ENCODE results near the gene GADL1. TPM values are rescaled to one million over a fixed set of nuclear protein-coding genes. Genes with fewer than 3 reads are reported as not detected.

The GADL1 gene
- total RNA-seq, 2 donors from 2014 or later: not detected

GRCh38 chr3:30742796-30743619 is 151.5 kb downstream of the GADL1 start:
- Histone ChIP-seq H3K27ac (no peak overlapping the region), H3K27me3 (no peaks in the 10 kb centered on the region), H3K9me3 (no peaks in the 10 kb centered on the region), H3K36me3 (replicated peaks in 1 of 2; ENCODE audit: insufficient read depth in 1 of 2, low read depth in 2 of 2) (no peaks in the 10 kb centered on the region), H3K4me3 (no peak overlapping the region), H3K4me1 (no peaks in the 10 kb centered on the region)
- 64 to 82% methylated on average over 4 of the region's 4 CpGs for WGBS, 2 donors
- intact Hi-C loops (cut with DNase I): no loop called here
- ATAC-seq (no peak), DNase-seq (no peak)
- TF ChIP-seq POLR2A (IDR thresholded peaks at IDR 0.05): no peak

- no peaks in the 10 kb centered on the region for H3K9me3 ChIP-seq
- intact Hi-C loops (cut with DNase I): no loop called here
- H3K36me3 ChIP-seq (replicated peaks in 1 of 2; ENCODE audit: insufficient read depth in 1 of 2, low read depth in 2 of 2): no peaks in the 10 kb centered on the region
- no peak for TF ChIP-seq POLR2A (IDR thresholded peaks at IDR 0.05)
- TF ChIP-seq, protein P1, sequence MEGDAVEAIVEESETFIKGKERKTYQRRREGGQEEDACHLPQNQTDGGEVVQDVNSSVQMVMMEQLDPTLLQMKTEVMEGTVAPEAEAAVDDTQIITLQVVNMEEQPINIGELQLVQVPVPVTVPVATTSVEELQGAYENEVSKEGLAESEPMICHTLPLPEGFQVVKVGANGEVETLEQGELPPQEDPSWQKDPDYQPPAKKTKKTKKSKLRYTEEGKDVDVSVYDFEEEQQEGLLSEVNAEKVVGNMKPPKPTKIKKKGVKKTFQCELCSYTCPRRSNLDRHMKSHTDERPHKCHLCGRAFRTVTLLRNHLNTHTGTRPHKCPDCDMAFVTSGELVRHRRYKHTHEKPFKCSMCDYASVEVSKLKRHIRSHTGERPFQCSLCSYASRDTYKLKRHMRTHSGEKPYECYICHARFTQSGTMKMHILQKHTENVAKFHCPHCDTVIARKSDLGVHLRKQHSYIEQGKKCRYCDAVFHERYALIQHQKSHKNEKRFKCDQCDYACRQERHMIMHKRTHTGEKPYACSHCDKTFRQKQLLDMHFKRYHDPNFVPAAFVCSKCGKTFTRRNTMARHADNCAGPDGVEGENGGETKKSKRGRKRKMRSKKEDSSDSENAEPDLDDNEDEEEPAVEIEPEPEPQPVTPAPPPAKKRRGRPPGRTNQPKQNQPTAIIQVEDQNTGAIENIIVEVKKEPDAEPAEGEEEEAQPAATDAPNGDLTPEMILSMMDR (IDR thresholded peaks at IDR 0.05): no peak
- H3K4me1 ChIP-seq: no peaks in the 10 kb centered on the region
- no peak overlapping the region for H3K27ac ChIP-seq
- WGBS, 2 donors: 85 to 94% methylated on average over 2 of the region's 2 CpGs
- no peak overlapping the region for H3K4me3 ChIP-seq
- DNase-seq (no peak), ATAC-seq (no peak)
- no peaks in the 10 kb centered on the region for H3K27me3 ChIP-seq
Measured at GRCh38 chr3:30741889-30742288, 152.6 kb downstream of the GADL1 start.

GRCh38 chr3:30738605-30739004 is 155.9 kb downstream of the GADL1 start:
- no peaks in the 10 kb centered on the region for H3K9me3 ChIP-seq
- no peaks in the 10 kb centered on the region for H3K4me1 ChIP-seq
- no peak for TF ChIP-seq POLR2A (IDR thresholded peaks at IDR 0.05)
- TF ChIP-seq, protein P1 (IDR thresholded peaks at IDR 0.05): no peak
- WGBS, 2 donors: 90 to 94% methylated on average over 3 of the region's 3 CpGs
- ATAC-seq (no peak), DNase-seq (no peak)
- intact Hi-C loops (cut with DNase I): no loop called here
- H3K4me3 ChIP-seq: no peak overlapping the region
- no peaks in the 10 kb centered on the region for H3K36me3 ChIP-seq (replicated peaks in 1 of 2; ENCODE audit: insufficient read depth in 1 of 2, low read depth in 2 of 2)
- H3K27me3 ChIP-seq: no peaks in the 10 kb centered on the region
- no peak overlapping the region for H3K27ac ChIP-seq

DNA sequence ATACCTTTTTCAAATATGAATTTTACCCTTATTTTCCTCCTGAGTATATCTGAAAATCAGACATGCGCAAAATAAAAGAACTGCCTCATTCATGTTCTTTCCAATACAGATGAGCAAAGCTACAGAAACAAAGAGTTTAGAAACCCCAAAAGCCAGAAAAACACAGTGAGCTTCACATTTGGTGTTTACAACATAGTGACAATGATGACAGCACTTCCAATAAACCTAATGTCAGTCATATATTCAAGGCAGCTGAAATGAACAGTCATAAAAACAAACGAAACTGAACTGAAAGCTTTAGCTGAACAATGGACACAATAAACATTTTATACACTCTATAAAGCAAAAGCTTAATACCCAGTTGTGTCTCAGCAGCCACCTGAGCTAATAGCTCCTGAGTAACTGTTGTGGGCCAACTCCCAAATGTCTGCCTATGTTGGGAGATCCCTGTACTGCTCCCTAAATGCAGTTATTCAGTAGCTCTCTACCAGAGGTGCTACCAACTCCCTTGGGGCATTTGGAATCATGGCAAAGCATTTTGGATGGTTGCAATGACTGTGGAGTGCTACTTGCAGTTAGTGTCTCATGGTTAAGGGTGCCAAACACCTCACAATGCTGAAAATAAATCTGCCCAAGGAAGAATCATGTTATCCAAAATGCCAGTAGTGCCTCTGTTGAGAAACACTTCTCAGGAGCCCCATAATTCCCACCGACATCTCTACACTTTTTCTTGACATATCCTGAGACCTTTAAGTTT is 156.5 kb downstream of the GADL1 start:
- 64 to 67% methylated on average over 3 of the region's 3 CpGs for WGBS, 2 donors
- intact Hi-C loops (cut with DNase I): no loop called here
- H3K9me3 ChIP-seq: no peaks in the 10 kb centered on the region
- no peak for ATAC-seq
- H3K4me3 ChIP-seq: no peak overlapping the region
- TF ChIP-seq, protein P1 (IDR thresholded peaks at IDR 0.05): no peak
- TF ChIP-seq POLR2A (IDR thresholded peaks at IDR 0.05): no peak
- no peaks in the 10 kb centered on the region for H3K27me3 ChIP-seq
- DNase-seq: no peak
- no peak overlapping the region for H3K27ac ChIP-seq
- H3K36me3 ChIP-seq (replicated peaks in 1 of 2; ENCODE audit: insufficient read depth in 1 of 2, low read depth in 2 of 2): no peaks in the 10 kb centered on the region
- no peaks in the 10 kb centered on the region for H3K4me1 ChIP-seq

- no peak overlapping the region for H3K4me3 ChIP-seq
- intact Hi-C loops (cut with DNase I): no loop called here
- H3K9me3 ChIP-seq: no peaks in the 10 kb centered on the region
- no peaks in the 10 kb centered on the region for H3K4me1 ChIP-seq
- no peak for ATAC-seq
- TF ChIP-seq POLR2A (IDR thresholded peaks at IDR 0.05): no peak
- TF ChIP-seq, protein P1 (IDR thresholded peaks at IDR 0.05): no peak
- whole genome bisulfite sequencing, 2 donors: 66 to 76% methylated on average over 2 of the region's 2 CpGs
- H3K27me3 ChIP-seq: no peaks in the 10 kb centered on the region
- no peaks in the 10 kb centered on the region for H3K36me3 ChIP-seq (replicated peaks in 1 of 2; ENCODE audit: insufficient read depth in 1 of 2, low read depth in 2 of 2)
- H3K27ac ChIP-seq: no peak overlapping the region
- no peak for DNase-seq
Measured at GRCh38 chr3:30733696-30734095, 160.8 kb downstream of the GADL1 start.
